NCI-H128 (cell line): ENCODE data around the gene KCNN1.

Experiments
- DNase-seq: peaks from one replicate; lab custom pipeline; 2025; ENCODE audit not compliant: unreplicated experiment; lab: John Stamatoyannopoulos, UW

KCNN1 gene

GRCh38 chr19:17947815-17948513 lies 18.9 kb upstream of the KCNN1 start:
- DNase-seq = peak; percentile 99

- no peak for DNase-seq
Observed at GRCh38 chr19:17948514-17948900, 18.4 kb upstream of the KCNN1 start.

GRCh38 chr19:17948931-17949930 lies 17.7 kb upstream of the KCNN1 start:
- DNase-seq = no peak

GRCh38 chr19:17949956-17950309 lies 17.0 kb upstream of the KCNN1 start:
- DNase-seq = peak; percentile 80

- peak; percentile 80 for DNase-seq
Observed at GRCh38 chr19:17950310-17951156, 16.4 kb upstream of the KCNN1 start.

- DNase-seq = no peak
Observed at GRCh38 chr19:17951157-17951989, 15.5 kb upstream of the KCNN1 start.

GRCh38 chr19:17951990-17952976 lies 14.6 kb upstream of the KCNN1 start:
- peak; percentile 32 for DNase-seq

GRCh38 chr19:17953316-17953801 lies 13.5 kb upstream of the KCNN1 start:
- DNase-seq = no peak

- DNase-seq = no peak
Observed at GRCh38 chr19:17953869-17954268, 13.0 kb upstream of the KCNN1 start.

- no peak for DNase-seq
Observed at GRCh38 chr19:17954401-17954800, 12.5 kb upstream of the KCNN1 start.

- DNase-seq = no peak
Observed at GRCh38 chr19:17957149-17957849, 9.6 kb upstream of the KCNN1 start.

- DNase-seq = no peak
Observed at GRCh38 chr19:17957885-17958284, 9.0 kb upstream of the KCNN1 start.

- no peak for DNase-seq
Observed at GRCh38 chr19:17963936-17964691, 2.8 kb upstream of the KCNN1 start.

GRCh38 chr19:17965370-17966128 lies 1.4 kb upstream of the KCNN1 start:
- no peak for DNase-seq

- no peak for DNase-seq
Observed at GRCh38 chr19:17966129-17966483, 801 bp upstream of the KCNN1 start.

- DNase-seq = no peak
Observed at GRCh38 chr19:17967257-17968051, 547 bp downstream of the KCNN1 start.
